ENCODE results near the gene DOCK1. TPM values are rescaled to one million over a fixed set of nuclear protein-coding genes. Genes with fewer than 3 reads are reported as not detected.
A peak's percentile ranks its signal among the peaks of the same experiment; 100 is the strongest.

The DOCK1 gene
- total RNA-seq, 4 donors from 2014 or later = 60.6 to 136 (median 92.7) TPM

GRCh38 chr10:127331696-127332095 lies 426.5 kb downstream of the DOCK1 start:
- H3K9me3 ChIP-seq = no peaks in the 10 kb centered on the region
- H3K4me3 ChIP-seq = no peak overlapping the region
- no peak for TF ChIP-seq POLR2A (IDR thresholded peaks at IDR 0.05)
- no peak for TF ChIP-seq EP300 (IDR thresholded peaks at IDR 0.05)
- no peak for TF ChIP-seq CTCF (IDR thresholded peaks at IDR 0.05)
- no peak for TF ChIP-seq POLR2AphosphoS5 (IDR thresholded peaks at IDR 0.05)
- H3K27me3 ChIP-seq = no peaks in the 10 kb centered on the region
- 89% methylated on average over 6 of the region's 6 CpGs for WGBS
- H3K27ac ChIP-seq = no peak overlapping the region
- H3K4me1 ChIP-seq = no peaks in the 10 kb centered on the region
- DNase-seq (ENCODE audit: low spot score in 2 of 2) = no peak
- H3K36me3 ChIP-seq = peaks cover 5% of the 10 kb centered on the region

- Histone ChIP-seq H3K4me1 (peaks cover under 1% of the 10 kb centered on the region), H3K9me3 (no peaks in the 10 kb centered on the region), H3K4me3 (no peak overlapping the region), H3K36me3 (peaks cover 5% of the 10 kb centered on the region), H3K27ac (no peak overlapping the region), H3K27me3 (no peaks in the 10 kb centered on the region)
- 69% methylated on average over 4 of the region's 4 CpGs for WGBS
- TF ChIP-seq CTCF (IDR thresholded peaks at IDR 0.05) = no peak
- TF ChIP-seq POLR2A (IDR thresholded peaks at IDR 0.05) = no peak
- no peak for TF ChIP-seq EP300 (IDR thresholded peaks at IDR 0.05)
- no peak for TF ChIP-seq POLR2AphosphoS5 (IDR thresholded peaks at IDR 0.05)
- DNase-seq (ENCODE audit: low spot score in 2 of 2) = no peak
Observed at GRCh38 chr10:127332631-127333030, 427.4 kb downstream of the DOCK1 start.

- WGBS = 78% methylated on average over 11 of the region's 11 CpGs
- Histone ChIP-seq H3K27me3 (no peaks in the 10 kb centered on the region), H3K9me3 (no peaks in the 10 kb centered on the region), H3K4me1 (peaks cover 19% of the 10 kb centered on the region), H3K27ac (no peak overlapping the region), H3K36me3 (peaks cover 2% of the 10 kb centered on the region), H3K4me3 (no peak overlapping the region)
- TF ChIP-seq POLR2A (IDR thresholded peaks at IDR 0.05) = no peak
- no peak for TF ChIP-seq CTCF (IDR thresholded peaks at IDR 0.05)
- no peak for TF ChIP-seq EP300 (IDR thresholded peaks at IDR 0.05)
- no peak for TF ChIP-seq POLR2AphosphoS5 (IDR thresholded peaks at IDR 0.05)
- no peak for DNase-seq (ENCODE audit: low spot score in 2 of 2)
Observed at GRCh38 chr10:127337801-127338200, 432.6 kb downstream of the DOCK1 start.

GRCh38 chr10:127338399-127339110 lies 433.3 kb downstream of the DOCK1 start:
- 38% methylated on average over 10 of the region's 10 CpGs for WGBS
- H3K4me1 ChIP-seq = peaks cover 19% of the 10 kb centered on the region

DNA sequence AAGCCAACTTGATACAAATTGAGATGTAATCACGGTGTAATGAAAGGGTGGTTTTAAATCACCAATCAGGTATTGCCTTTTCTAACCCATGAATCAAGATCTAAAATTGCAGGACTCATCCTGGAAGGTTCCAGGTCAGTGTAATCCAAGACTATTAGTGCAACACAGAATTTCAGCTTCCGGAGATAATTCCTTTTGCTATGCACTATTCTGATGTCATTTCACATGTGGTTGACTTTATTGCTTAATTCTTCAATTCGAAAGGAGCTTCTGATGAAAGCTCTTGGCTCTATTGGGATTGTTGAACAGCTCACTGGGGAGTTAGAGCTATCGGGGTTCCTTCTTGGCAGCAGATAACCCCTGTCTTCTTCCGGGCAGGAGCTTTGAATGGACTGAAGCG lies 438.6 kb downstream of the DOCK1 start:
- Histone ChIP-seq H3K27ac (no peak overlapping the region), H3K27me3 (no peaks in the 10 kb centered on the region), H3K9me3 (no peaks in the 10 kb centered on the region), H3K4me3 (no peak overlapping the region), H3K36me3 (peaks cover 23% of the 10 kb centered on the region), H3K4me1 (peaks cover 7% of the 10 kb centered on the region)
- TF ChIP-seq POLR2AphosphoS5 (IDR thresholded peaks at IDR 0.05) (no peak), POLR2A (IDR thresholded peaks at IDR 0.05) (no peak), CTCF (IDR thresholded peaks at IDR 0.05) (no peak), EP300 (IDR thresholded peaks at IDR 0.05) (no peak)
- WGBS = 91% methylated on average over 6 of the region's 6 CpGs
- no peak for DNase-seq (ENCODE audit: low spot score in 2 of 2)

More at GRCh38 chr10:127338399-127339110, 433.3 kb downstream of the DOCK1 start:
- Histone ChIP-seq H3K9me3 (no peaks in the 10 kb centered on the region), H3K27me3 (no peaks in the 10 kb centered on the region), H3K27ac (peak overlapping the region; percentile 14), H3K36me3 (peaks cover 2% of the 10 kb centered on the region), H3K4me3 (no peak overlapping the region)
- DNase-seq (ENCODE audit: low spot score in 2 of 2) = no peak
- no peak for TF ChIP-seq POLR2A (IDR thresholded peaks at IDR 0.05)
- peak in 1 of 3 donors; percentile 28 for TF ChIP-seq POLR2AphosphoS5 (IDR thresholded peaks at IDR 0.05)
